ENCODE results near the gene SHMT1.

Gene SHMT1

GRCh38 chr17:18281788-18282187 is 81.6 kb downstream of the SHMT1 start:
- no peak for DNase-seq (ENCODE audit: low read depth)

- DNase-seq (ENCODE audit: low read depth) = no peak
Measured at GRCh38 chr17:18280766-18281371, 82.5 kb downstream of the SHMT1 start.

- no peak for DNase-seq (ENCODE audit: low read depth)
Measured at GRCh38 chr17:18280249-18280648, 83.1 kb downstream of the SHMT1 start.

- DNase-seq (ENCODE audit: low read depth) = no peak
Measured at GRCh38 chr17:18278867-18279266, 84.5 kb downstream of the SHMT1 start.
